Keratinocyte (primary cell): ENCODE measurements around the gene STS.

Experiments used
- CTCF ChIP-seq, 3 experiments: IDR thresholded peaks in 1 of 3; conservative IDR thresholded peaks in 1 of 3; optimal IDR thresholded peaks in 1 of 3; 2 replicates in 2 of 3; 3 replicates in 1 of 3; pipeline versions ENCODE3 to v1.5.1; 2011; ENCODE audit warnings: low read length in 3 of 3, mild to moderate bottlenecking in 3 of 3, moderate library complexity in 2 of 3, control low read depth in 1 of 3, inconsistent platforms in 1 of 3; ENCODE audit not compliant: insufficient read depth in 2 of 3; ENCODE audit errors: extremely low read depth in 1 of 3
- EZH2 ChIP-seq: IDR thresholded peaks from one replicate; pipeline ENCODE4 v1.6.1; 2012; ENCODE audit warnings: inconsistent platforms, mild to moderate bottlenecking, low read length, moderate library complexity

DNA sequence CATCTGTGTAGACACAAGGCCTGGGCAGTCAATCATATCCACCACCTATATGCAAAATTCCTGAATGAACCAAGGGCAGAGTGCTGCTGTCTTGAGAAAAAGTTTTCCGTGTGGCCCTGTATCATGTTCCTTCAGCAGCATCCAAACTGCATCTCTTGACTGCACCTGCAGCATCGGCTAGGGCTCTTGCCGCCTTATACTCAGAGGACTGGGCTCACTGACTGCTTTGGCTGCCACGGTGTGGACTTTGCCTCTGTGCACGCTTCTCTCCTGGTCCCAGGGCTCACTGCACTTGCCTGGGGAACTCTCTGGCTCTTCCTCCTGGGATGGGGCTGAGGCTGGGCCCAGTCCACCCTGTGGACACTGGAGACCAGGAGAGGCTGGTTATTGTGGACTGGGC lies 39.5 kb upstream of the STS start:
- TF ChIP-seq CTCF (optimal IDR thresholded peaks at IDR 0.05 in 1 of 3, IDR thresholded peaks at IDR 0.05 in 1 of 3, conservative IDR thresholded peaks at IDR 0.05 in 1 of 3; ENCODE audit: extremely low read depth in 1 of 3, insufficient read depth in 2 of 3, low read length in 3 of 3) (no peak), EZH2 (no peak)
